IPS-15b (cell line): Measurements from ENCODE around the gene BATF.

Experiments used
- H3K27me3 ChIP-seq: one replicate; pipeline ENCODE4 v1.6.1; 2013; ENCODE audit warnings: low read length; ENCODE audit not compliant: control insufficient read depth, insufficient read depth
- H3K36me3 ChIP-seq: one replicate; pipeline ENCODE4 v1.6.1; 2013; ENCODE audit warnings: low read length; ENCODE audit not compliant: control insufficient read depth, insufficient read depth
- H3K4me1 ChIP-seq: one replicate; pipeline ENCODE4 v1.6.1; 2013; ENCODE audit warnings: mild to moderate bottlenecking, low read length; ENCODE audit not compliant: control insufficient read depth, insufficient read depth
- H3K4me3 ChIP-seq: one replicate; pipeline ENCODE4 v1.5.1; 2013; ENCODE audit warnings: low read depth, low read length
- H3K9ac ChIP-seq: one replicate; pipeline ENCODE4 v1.6.1; 2013; ENCODE audit warnings: low read depth, mild to moderate bottlenecking, low read length
- H3K9me3 ChIP-seq: one replicate; pipeline ENCODE4 v1.6.1; 2013; ENCODE audit warnings: mild to moderate bottlenecking, low read length; ENCODE audit not compliant: control insufficient read depth, insufficient read depth

BATF gene

GRCh38 chr14:75510547-75510946, 11.7 kb upstream of the BATF start:
- Histone ChIP-seq H3K36me3 (no peaks in the 10 kb centered on the region), H3K9me3 (no peaks in the 10 kb centered on the region), H3K9ac (no peak overlapping the region), H3K27me3 (no peaks in the 10 kb centered on the region), H3K4me3 (no peak overlapping the region), H3K4me1 (peaks cover 6% of the 10 kb centered on the region)

GRCh38 chr14:75511201-75511600, 11.1 kb upstream of the BATF start:
- peaks cover 9% of the 10 kb centered on the region for H3K4me1 ChIP-seq
- no peaks in the 10 kb centered on the region for H3K27me3 ChIP-seq
- H3K9me3 ChIP-seq: no peaks in the 10 kb centered on the region
- no peak overlapping the region for H3K4me3 ChIP-seq
- H3K36me3 ChIP-seq: no peaks in the 10 kb centered on the region
- no peak overlapping the region for H3K9ac ChIP-seq

- H3K4me1 ChIP-seq: peaks cover 9% of the 10 kb centered on the region
- H3K36me3 ChIP-seq: no peaks in the 10 kb centered on the region
- no peaks in the 10 kb centered on the region for H3K27me3 ChIP-seq
- no peaks in the 10 kb centered on the region for H3K9me3 ChIP-seq
- no peak overlapping the region for H3K4me3 ChIP-seq
- no peak overlapping the region for H3K9ac ChIP-seq
Observed at GRCh38 chr14:75513911-75514672, 8.2 kb upstream of the BATF start.

GRCh38 chr14:75514673-75515628, 7.3 kb upstream of the BATF start:
- H3K27me3 ChIP-seq: no peaks in the 10 kb centered on the region
- H3K36me3 ChIP-seq: no peaks in the 10 kb centered on the region
- no peak overlapping the region for H3K4me3 ChIP-seq
- H3K9ac ChIP-seq: no peak overlapping the region
- peaks cover 9% of the 10 kb centered on the region for H3K4me1 ChIP-seq
- no peaks in the 10 kb centered on the region for H3K9me3 ChIP-seq

- Histone ChIP-seq H3K4me3 (no peak overlapping the region), H3K9me3 (no peaks in the 10 kb centered on the region), H3K4me1 (peaks cover 9% of the 10 kb centered on the region), H3K36me3 (no peaks in the 10 kb centered on the region), H3K9ac (no peak overlapping the region), H3K27me3 (no peaks in the 10 kb centered on the region)
Observed at GRCh38 chr14:75515629-75515996, 6.7 kb upstream of the BATF start.

- Histone ChIP-seq H3K27me3 (no peaks in the 10 kb centered on the region), H3K4me1 (peaks cover 9% of the 10 kb centered on the region), H3K36me3 (no peaks in the 10 kb centered on the region), H3K4me3 (no peak overlapping the region), H3K9ac (no peak overlapping the region), H3K9me3 (no peaks in the 10 kb centered on the region)
Observed at GRCh38 chr14:75518625-75519024, 3.6 kb upstream of the BATF start.

- Histone ChIP-seq H3K36me3 (no peaks in the 10 kb centered on the region), H3K9ac (no peak overlapping the region), H3K4me1 (peaks cover 9% of the 10 kb centered on the region), H3K9me3 (no peaks in the 10 kb centered on the region), H3K27me3 (no peaks in the 10 kb centered on the region), H3K4me3 (no peak overlapping the region)
Observed at GRCh38 chr14:75519394-75519793, 2.9 kb upstream of the BATF start.

GRCh38 chr14:75519826-75520728, 2.2 kb upstream of the BATF start:
- Histone ChIP-seq H3K27me3 (no peaks in the 10 kb centered on the region), H3K9me3 (no peaks in the 10 kb centered on the region), H3K4me1 (peaks cover 4% of the 10 kb centered on the region), H3K36me3 (no peaks in the 10 kb centered on the region), H3K9ac (no peak overlapping the region), H3K4me3 (no peak overlapping the region)

- Histone ChIP-seq H3K36me3 (no peaks in the 10 kb centered on the region), H3K4me1 (no peaks in the 10 kb centered on the region), H3K9ac (no peak overlapping the region), H3K4me3 (no peak overlapping the region), H3K27me3 (no peaks in the 10 kb centered on the region), H3K9me3 (no peaks in the 10 kb centered on the region)
Observed at GRCh38 chr14:75520852-75521251, 1.4 kb upstream of the BATF start.

- Histone ChIP-seq H3K27me3 (no peaks in the 10 kb centered on the region), H3K4me1 (no peaks in the 10 kb centered on the region), H3K36me3 (no peaks in the 10 kb centered on the region), H3K9me3 (no peaks in the 10 kb centered on the region), H3K9ac (no peak overlapping the region), H3K4me3 (no peak overlapping the region)
Observed at GRCh38 chr14:75521415-75522199, 662 bp upstream of the BATF start.

GRCh38 chr14:75522983-75523318, 682 bp downstream of the BATF start:
- no peak overlapping the region for H3K4me3 ChIP-seq
- no peaks in the 10 kb centered on the region for H3K4me1 ChIP-seq

More at GRCh38 chr14:75522983-75523318, 682 bp downstream of the BATF start:
- Histone ChIP-seq H3K27me3 (no peaks in the 10 kb centered on the region), H3K9me3 (no peaks in the 10 kb centered on the region), H3K9ac (no peak overlapping the region), H3K36me3 (no peaks in the 10 kb centered on the region)
